GM19193 (cell line): ENCODE data around the gene OLFML3.

ENCODE experiments used
- POLR2A ChIP-seq: IDR thresholded peaks from 4 replicates; pipeline ENCODE4 v1.6.1; 2011; ENCODE audit not compliant: insufficient read depth, insufficient read length; ENCODE audit errors: extremely low read depth

OLFML3 gene

DNA sequence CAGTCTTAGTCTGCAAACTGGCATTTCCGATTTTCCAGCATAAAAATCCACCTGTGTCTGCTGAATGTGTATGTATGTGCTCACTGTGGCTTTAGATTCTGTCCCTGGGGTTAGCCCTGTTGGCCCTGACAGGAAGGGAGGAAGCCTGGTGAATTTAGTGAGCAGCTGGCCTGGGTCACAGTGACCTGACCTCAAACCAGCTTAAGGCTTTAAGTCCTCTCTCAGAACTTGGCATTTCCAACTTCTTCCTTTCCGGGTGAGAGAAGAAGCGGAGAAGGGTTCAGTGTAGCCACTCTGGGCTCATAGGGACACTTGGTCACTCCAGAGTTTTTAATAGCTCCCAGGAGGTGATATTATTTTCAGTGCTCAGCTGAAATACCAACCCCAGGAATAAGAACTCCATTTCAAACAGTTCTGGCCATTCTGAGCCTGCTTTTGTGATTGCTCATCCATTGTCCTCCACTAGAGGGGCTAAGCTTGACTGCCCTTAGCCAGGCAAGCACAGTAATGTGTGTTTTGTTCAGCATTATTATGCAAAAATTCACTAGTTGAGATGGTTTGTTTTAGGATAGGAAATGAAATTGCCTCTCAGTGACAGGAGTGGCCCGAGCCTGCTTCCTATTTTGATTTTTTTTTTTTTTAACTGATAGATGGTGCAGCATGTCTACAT is 2.5 kb upstream of the OLFML3 start:
- TF ChIP-seq POLR2A = no peak

DNA sequence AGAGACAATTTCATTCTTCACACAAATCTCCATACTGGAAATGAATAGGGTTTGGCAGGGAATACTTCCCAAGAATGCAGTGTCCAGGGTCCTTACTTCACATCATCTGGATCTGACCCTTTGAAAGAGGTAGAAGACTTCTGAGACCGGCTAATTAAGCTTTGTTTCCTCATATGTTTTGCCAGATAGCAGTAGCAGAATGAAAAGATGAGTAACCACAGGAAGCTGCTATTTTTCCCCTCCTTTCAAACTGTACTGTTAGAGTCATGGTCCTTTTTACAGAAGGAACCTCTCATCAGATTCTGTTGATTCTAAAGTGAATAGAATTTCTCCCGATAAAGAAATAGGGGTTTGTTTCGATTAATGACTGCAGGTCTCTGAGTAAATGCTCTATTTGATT is 1.4 kb upstream of the OLFML3 start:
- no peak for TF ChIP-seq POLR2A

DNA sequence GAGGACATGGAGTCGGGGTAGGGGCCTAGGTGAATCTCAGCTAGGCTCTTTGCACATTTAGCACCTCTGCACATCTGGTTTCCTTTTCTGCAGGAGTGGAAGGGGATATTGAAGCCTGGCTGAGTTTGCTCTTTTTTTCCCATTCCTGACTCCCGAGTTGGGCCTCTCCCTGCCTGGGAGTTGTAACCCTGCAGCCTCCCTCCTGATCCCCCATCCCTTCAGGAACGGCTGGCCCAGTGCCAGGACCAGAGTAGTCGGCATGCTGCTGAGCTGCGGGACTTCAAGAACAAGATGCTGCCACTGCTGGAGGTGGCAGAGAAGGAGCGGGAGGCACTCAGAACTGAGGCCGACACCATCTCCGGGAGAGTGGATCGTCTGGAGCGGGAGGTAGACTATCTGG is 836 bp downstream of the OLFML3 start:
- no peak for TF ChIP-seq POLR2A

DNA sequence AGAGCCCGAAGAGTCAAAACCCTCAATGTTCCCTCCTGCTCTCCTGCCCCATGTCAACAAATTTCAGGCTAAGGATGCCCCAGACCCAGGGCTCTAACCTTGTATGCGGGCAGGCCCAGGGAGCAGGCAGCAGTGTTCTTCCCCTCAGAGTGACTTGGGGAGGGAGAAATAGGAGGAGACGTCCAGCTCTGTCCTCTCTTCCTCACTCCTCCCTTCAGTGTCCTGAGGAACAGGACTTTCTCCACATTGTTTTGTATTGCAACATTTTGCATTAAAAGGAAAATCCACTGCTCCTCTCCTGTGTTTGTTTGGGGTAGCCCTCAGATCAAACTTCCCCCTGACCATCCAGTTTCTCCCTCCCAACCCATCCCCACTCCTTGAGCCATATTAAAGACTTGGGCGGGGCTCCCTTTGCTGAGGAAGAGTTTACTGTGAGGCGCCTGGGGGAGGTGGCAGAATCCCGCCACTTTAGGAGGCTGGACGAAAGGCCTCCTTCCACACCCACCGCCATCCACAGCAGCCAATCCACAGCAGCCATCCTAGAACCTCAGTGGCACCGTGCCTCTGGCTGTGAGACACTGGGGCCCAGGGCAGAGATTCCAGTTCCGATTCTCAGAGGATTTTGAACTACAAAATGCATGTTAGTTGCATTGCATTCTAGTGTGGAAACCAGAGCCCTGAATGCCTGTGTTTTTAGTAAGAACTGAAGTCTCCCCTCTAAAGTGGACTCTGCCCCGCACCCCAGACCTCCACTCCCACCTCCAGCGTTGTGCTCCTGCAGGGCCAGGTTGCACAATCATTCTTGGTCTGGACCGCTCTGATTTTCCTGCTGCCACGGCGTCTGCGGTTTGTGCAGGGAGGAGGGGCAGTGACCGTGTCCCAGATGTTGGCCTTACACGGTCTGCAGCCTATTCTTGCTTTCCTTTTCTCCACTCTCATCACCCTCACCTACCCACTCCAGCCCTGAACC is 3.0 kb downstream of the OLFML3 start:
- TF ChIP-seq POLR2A = no peak

DNA sequence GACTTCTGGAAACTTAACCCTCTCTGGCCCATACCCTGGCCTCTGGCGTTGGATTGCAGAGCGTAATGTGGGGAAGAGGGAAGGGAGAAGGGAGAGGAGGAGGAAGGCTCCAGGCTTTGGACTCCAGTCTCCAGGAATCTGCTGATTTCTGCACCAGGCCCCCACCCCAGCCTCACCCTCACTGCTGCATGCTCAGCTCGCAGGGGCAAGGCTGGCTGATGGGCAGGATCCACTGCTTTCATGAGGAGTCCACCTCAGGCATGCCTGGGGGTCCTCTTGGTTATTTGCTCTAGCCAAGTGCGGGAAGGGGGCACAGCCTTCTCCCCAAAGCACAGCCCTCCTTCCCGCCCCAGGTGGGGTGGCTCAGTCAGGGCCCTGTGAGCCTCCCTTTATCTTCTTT is 3.7 kb downstream of the OLFML3 start:
- TF ChIP-seq POLR2A = no peak

DNA sequence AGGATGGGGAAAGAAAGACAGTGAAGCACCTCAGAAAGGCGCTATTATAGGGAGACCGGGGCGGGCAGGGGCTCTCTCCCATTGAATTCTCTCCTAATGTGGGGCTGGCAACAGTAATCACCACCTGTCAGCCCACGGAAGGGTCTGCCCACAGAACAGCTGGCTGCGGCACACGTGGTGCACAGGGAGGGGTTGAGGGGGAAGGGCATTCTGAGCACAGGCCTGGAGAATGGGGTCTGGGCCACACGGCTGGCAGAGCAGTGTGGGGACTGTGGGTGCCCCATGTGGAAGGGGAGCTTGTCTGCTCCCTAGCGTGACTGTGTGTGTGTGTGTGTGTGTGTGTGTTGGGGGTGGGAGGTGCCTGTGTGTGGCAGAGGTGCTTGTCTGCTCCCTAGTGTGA is 4.1 kb downstream of the OLFML3 start:
- no peak for TF ChIP-seq POLR2A

DNA sequence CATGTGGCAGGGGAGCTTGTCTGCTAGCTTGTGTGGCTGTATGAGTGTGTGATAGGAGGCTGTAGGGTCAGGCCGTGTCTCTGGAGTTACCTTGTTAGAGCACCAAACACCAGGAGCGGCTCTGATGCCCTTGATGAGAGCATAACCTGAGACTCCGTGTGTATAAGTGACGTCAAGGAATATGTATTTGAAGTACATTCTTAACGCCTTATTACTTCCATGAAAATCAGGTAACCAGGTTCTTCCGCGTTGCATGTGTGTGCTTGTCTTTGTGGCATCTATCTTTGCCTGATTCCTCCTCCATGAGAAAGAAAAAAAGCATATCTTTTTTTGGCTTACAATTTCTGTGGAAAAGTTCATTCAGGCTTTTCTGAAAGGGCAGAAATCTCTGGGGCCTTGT is 4.6 kb downstream of the OLFML3 start:
- TF ChIP-seq POLR2A = no peak

DNA sequence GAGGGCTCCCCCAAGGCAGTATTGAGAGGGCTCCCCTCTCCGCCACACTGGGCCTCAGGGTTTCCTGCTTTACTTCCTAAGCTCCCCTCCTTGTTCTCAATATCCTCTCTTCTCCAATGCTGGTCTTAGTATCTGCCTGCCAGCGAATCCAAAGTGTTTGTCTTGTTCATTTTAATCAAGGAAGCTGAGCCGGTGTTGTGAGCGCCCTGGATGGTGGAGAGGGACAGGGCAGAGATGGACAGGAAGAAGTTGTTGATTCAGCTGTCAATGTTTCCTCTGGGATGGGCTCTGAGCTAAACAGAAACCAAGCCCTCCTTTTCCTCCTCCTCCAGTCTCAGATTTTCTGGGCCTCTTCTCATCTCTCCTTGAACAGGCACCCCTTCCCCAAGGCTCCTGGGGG is 5.4 kb downstream of the OLFML3 start:
- no peak for TF ChIP-seq POLR2A

DNA sequence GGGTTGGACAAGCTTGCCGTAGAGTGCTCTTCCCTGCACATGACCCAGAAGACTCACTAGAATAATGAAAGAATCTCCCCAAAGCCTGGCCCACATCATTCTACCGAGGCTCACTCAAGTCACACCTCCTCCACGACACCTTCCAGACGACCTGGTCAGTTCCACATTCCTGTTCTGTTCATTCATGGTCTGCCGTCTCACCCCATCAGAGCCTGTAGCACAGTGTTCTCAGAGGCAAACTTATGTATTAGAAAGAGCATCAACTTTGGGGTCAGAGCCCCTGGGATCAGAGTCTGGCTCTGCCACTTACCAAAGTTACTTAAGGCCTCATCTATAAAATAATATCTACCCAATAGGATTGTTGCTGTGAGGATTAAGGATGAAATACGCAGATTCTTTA is 7.5 kb downstream of the OLFML3 start:
- TF ChIP-seq POLR2A = no peak

DNA sequence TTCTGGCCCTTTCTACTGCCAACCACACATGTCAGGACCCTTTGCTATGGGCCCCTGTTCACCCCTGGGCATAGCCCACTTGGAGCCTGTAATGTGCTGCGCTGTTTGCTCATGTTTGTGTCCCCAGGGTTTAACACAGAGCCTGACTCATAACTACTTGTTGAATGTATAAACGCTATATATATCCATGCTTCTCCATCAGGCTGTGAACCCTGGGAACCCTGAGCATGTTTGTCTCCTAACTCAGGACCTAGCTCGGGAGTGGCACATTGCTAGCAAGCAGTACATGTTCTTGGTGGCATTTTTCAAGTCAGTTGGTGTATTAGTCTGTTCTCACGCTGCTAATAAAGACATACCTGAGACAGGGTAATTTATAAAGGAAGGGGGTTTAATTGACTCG is 8.0 kb downstream of the OLFML3 start:
- no peak for TF ChIP-seq POLR2A

DNA sequence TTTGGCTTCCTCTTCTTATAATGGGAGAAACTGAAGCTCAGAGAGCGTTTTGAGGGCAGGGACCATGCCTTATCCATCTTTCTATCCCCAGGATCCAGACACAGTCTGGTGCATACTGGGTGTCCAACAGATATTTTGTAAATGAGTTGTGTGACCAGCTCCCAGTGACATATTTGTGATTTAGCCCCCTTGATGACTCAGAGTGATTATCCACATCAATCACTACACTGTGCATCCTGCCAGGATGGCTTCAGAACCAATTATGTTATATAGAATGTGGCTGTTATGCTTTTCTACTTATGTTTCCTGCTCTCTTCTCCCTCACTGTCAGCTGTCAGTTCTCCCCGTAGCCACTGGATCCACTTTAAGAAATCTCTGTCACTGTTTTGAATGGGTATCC is 11.3 kb downstream of the OLFML3 start:
- no peak for TF ChIP-seq POLR2A

DNA sequence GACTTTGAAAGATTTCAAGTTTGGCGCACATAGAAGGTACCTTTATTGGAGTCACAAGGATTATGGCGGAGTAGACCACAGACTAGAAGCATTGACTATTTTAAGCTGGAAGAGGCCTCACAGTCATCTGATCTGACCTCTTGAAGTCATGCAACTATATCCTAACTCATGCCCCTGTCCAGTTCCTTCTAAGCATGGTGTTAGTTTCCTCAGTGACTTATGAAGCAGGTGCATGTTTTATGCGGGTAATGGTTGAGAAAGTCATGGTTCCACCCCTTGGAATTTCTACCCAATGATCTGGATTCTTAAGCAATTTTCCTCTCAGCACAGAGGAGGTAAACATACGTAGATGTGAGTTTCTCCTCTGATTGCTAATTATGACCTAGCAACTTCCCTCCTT is 11.7 kb downstream of the OLFML3 start:
- no peak for TF ChIP-seq POLR2A

DNA sequence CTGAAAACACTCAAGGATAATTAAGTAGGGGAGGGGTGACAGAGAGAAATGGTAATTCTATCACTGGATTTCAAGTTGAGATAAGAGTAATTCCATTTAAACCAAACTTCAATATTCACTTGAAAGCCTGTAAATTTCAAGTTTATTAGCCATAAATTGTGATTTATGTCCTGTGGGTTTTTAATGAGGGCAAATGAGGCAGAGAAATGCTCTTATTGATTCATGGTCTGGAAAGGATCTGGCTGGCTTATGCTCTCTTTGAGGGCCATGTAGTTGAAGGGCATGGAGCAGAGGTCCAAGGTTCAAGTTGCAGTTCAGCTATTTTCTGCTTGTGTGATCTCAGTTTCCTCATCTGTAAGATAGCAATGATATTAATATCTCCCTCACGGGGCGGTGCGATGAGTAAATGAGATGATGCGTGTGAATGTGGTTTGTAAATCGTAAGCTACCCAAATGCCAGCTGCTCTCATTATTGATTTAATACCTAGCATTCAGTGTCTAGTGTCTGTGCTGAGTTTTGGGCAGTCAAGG is 12.3 kb downstream of the OLFML3 start:
- no peak for TF ChIP-seq POLR2A

DNA sequence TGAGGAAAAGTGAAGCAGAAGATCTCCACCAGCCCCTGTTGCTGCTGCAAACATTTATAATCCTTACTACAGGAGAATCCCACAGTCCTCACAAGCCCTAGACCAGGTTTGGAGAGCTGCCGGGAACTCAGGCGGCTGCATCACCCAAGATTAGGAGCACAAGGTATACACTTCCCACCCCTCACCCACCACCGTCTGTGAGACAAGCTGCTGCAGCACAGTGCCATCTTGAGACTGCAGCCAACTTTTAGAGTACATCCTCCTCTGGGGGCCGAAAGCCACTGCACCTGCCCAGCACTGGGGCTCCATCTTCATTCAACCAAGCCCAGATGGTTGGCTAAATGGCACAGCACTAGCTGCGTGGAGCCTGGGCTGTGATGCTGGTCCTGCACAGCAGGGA is 13.8 kb downstream of the OLFML3 start:
- TF ChIP-seq POLR2A = no peak

DNA sequence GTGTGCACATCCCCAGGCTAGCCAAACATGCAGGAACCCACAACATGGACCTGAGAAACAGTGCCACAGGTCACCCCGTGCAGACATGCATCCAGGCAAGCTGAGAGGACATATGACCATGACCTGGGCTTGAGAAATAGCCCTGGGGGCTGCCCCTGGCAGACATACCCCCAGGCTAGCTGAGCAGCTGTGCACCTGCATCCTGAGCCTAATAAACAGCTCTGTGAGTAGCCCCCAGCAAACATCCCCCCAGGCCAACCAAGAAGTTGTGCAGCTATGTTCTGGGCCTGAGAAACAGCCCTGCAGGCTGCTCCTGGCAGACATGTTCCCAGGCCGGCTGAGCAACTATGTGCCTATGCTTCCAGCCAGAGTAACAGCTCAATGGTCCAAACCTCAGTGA is 14.5 kb downstream of the OLFML3 start:
- no peak for TF ChIP-seq POLR2A

DNA sequence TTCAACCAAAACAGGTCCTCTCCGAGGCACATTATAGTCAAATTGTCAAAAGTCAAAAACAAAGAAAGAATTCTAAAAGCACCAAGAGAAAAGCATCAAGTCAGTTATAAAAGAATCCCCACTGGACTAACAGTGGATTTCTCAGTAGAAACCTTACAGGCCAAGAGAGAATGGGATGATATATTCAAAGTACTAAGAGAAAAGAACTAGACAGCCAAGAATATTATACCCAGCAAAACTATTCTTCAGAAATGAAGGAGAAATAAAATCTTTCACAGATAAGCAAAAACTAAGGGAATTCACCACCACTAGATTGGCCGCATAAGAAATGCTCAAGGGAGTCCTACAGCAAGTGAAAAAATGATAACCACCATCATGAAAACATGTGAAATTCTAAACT is 16.1 kb downstream of the OLFML3 start:
- TF ChIP-seq POLR2A = no peak
